ENCODE data around the gene EIPR1.

EIPR1 gene

DNA sequence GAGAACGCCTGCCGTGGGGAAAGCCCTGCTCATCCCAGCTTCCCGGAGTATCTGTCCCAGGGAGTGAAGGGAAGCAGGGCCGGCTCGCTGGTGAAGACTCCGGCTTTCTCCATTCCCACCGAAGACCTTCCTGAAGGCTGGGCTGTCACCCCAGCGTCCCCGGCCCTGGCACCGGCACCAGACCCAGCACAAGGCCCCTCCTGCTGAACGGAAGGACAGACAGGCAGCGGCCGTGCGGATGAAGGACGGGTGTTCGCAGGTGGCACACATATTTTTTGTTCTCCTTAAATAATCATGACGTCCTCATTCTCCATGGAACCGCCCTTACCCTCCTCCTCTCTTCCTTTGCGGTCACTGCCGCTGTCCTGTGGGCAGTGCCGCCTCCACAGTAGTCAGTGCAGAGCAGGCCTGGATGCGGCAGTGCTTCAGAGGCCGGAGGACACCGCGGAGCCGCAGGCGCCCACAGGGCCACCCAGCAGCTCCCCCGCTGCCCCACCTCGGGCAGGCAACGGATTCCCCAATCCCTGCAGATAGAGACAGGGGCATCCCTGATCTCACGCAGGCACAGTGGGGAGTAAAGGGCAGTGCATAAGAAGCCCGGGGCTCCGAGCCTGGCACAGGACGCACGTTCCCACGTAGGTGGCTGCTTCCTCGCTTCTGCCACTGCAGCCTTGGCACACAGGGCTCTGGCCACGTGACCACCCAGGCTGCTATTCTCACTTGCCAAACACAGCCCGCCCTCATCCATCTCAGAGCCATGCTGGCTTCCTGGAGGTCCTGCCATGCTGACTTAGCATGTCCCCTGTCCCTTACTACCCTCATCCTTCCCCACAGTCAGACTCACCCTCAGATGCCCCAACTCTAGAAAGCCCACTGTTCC, 229.7 kb downstream of the EIPR1 start:
- H3K36me3 ChIP-seq (ENCODE audit: insufficient read depth, low read length), result no peaks in the 10 kb centered on the region
- no peak overlapping the region for H3K9ac ChIP-seq (ENCODE audit: low read length)
- H3K4me3 ChIP-seq (ENCODE audit: low read depth in 1 of 2, low read length in 2 of 2), result no peak overlapping the region
- H3K27me3 ChIP-seq (ENCODE audit: control insufficient read depth in 1 of 2, insufficient read depth in 2 of 2, low read length in 2 of 2), result no peaks in the 10 kb centered on the region
- no peak overlapping the region for H3K27ac ChIP-seq (ENCODE audit: low read depth, low read length)
- no peaks in the 10 kb centered on the region for H3K9me3 ChIP-seq (ENCODE audit: low read length)
- no peaks in the 10 kb centered on the region for H3K4me1 ChIP-seq (ENCODE audit: insufficient read depth, low read length)

- Histone ChIP-seq H3K4me1 (ENCODE audit: insufficient read depth, low read length) (no peaks in the 10 kb centered on the region), H3K9me3 (ENCODE audit: low read length) (no peaks in the 10 kb centered on the region), H3K4me3 (ENCODE audit: low read depth in 1 of 2, low read length in 2 of 2) (no peak overlapping the region), H3K9ac (ENCODE audit: low read length) (no peak overlapping the region), H3K27ac (ENCODE audit: low read depth, low read length) (no peak overlapping the region), H3K36me3 (ENCODE audit: insufficient read depth, low read length) (no peaks in the 10 kb centered on the region), H3K27me3 (ENCODE audit: control insufficient read depth in 1 of 2, insufficient read depth in 2 of 2, low read length in 2 of 2) (no peaks in the 10 kb centered on the region)
Measured at GRCh38 chr2:3146772-3147650, 230.6 kb downstream of the EIPR1 start.

DNA sequence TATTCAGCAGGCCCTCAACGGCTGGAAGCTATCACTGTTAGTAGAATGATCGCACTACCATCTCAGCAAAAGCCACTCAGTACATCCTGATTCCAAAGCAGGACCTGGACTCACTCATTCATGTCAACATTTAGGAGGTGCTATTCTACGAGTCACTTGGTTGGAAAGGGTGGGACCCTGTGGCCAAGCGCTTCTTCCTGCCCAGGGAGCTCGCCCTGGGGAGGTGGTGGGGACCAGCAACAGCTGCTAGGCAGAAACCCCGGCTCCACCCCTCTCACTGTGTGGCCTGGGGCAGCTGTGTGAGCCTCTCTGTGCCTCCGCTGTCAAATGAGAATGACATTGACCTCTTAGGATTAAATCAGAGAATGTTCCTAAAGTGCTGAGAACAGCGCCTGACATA, 231.4 kb downstream of the EIPR1 start:
- Histone ChIP-seq H3K4me1 (ENCODE audit: insufficient read depth, low read length) (no peaks in the 10 kb centered on the region), H3K9me3 (ENCODE audit: low read length) (no peaks in the 10 kb centered on the region), H3K27ac (ENCODE audit: low read depth, low read length) (no peak overlapping the region), H3K27me3 (ENCODE audit: control insufficient read depth in 1 of 2, insufficient read depth in 2 of 2, low read length in 2 of 2) (no peaks in the 10 kb centered on the region), H3K4me3 (ENCODE audit: low read depth in 1 of 2, low read length in 2 of 2) (no peak overlapping the region), H3K9ac (ENCODE audit: low read length) (no peak overlapping the region), H3K36me3 (ENCODE audit: insufficient read depth, low read length) (no peaks in the 10 kb centered on the region)

GRCh38 chr2:3145471-3146021, 232.1 kb downstream of the EIPR1 start:
- Histone ChIP-seq H3K36me3 (ENCODE audit: insufficient read depth, low read length) (no peaks in the 10 kb centered on the region), H3K4me1 (ENCODE audit: insufficient read depth, low read length) (no peaks in the 10 kb centered on the region), H3K9ac (ENCODE audit: low read length) (no peak overlapping the region), H3K27ac (ENCODE audit: low read depth, low read length) (no peak overlapping the region), H3K4me3 (ENCODE audit: low read depth in 1 of 2, low read length in 2 of 2) (no peak overlapping the region), H3K9me3 (ENCODE audit: low read length) (no peaks in the 10 kb centered on the region), H3K27me3 (ENCODE audit: control insufficient read depth in 1 of 2, insufficient read depth in 2 of 2, low read length in 2 of 2) (no peaks in the 10 kb centered on the region)

DNA sequence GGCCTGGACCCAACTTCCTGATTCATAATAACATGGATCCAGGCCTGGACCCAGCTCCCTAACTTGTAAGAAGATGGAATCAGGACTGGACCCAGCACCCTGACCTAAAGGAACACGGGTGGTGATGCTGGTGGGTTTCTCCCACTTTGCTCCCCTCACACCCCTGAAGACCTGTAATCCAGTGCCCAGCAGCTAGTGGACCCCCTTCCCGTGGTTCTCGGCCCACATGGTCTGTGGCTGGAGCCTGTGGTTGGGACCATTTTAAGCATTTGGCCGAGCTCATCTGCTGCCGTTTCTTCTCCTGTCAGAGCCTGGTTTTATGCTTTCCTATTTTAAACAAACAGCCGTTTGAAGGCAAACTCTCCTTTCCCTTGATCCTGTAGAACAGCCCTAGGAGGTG, 232.8 kb downstream of the EIPR1 start:
- no peak overlapping the region for H3K4me3 ChIP-seq (ENCODE audit: low read depth in 1 of 2, low read length in 2 of 2)

GRCh38 chr2:3143602-3144001, 234.0 kb downstream of the EIPR1 start:
- H3K36me3 ChIP-seq (ENCODE audit: insufficient read depth, low read length), result no peaks in the 10 kb centered on the region
- no peaks in the 10 kb centered on the region for H3K9me3 ChIP-seq (ENCODE audit: low read length)
- no peak overlapping the region for H3K27ac ChIP-seq (ENCODE audit: low read depth, low read length)
- H3K4me1 ChIP-seq (ENCODE audit: insufficient read depth, low read length), result no peaks in the 10 kb centered on the region
- H3K9ac ChIP-seq (ENCODE audit: low read length), result no peak overlapping the region
- H3K27me3 ChIP-seq (ENCODE audit: control insufficient read depth in 1 of 2, insufficient read depth in 2 of 2, low read length in 2 of 2), result no peaks in the 10 kb centered on the region
- H3K4me3 ChIP-seq (ENCODE audit: low read depth in 1 of 2, low read length in 2 of 2), result no peak overlapping the region

More for the DNA sequence above, 232.8 kb downstream of the EIPR1 start:
- Histone ChIP-seq H3K4me1 (ENCODE audit: insufficient read depth, low read length) (no peaks in the 10 kb centered on the region), H3K27me3 (ENCODE audit: control insufficient read depth in 1 of 2, insufficient read depth in 2 of 2, low read length in 2 of 2) (no peaks in the 10 kb centered on the region), H3K27ac (ENCODE audit: low read depth, low read length) (no peak overlapping the region), H3K9ac (ENCODE audit: low read length) (no peak overlapping the region), H3K9me3 (ENCODE audit: low read length) (no peaks in the 10 kb centered on the region), H3K36me3 (ENCODE audit: insufficient read depth, low read length) (no peaks in the 10 kb centered on the region)

- Histone ChIP-seq H3K36me3 (ENCODE audit: insufficient read depth, low read length) (no peaks in the 10 kb centered on the region), H3K4me1 (ENCODE audit: insufficient read depth, low read length) (no peaks in the 10 kb centered on the region), H3K4me3 (ENCODE audit: low read depth in 1 of 2, low read length in 2 of 2) (no peak overlapping the region), H3K27ac (ENCODE audit: low read depth, low read length) (no peak overlapping the region), H3K9me3 (ENCODE audit: low read length) (no peaks in the 10 kb centered on the region), H3K9ac (ENCODE audit: low read length) (no peak overlapping the region), H3K27me3 (ENCODE audit: control insufficient read depth in 1 of 2, insufficient read depth in 2 of 2, low read length in 2 of 2) (no peaks in the 10 kb centered on the region)
Measured at GRCh38 chr2:3142961-3143571, 234.6 kb downstream of the EIPR1 start.

DNA sequence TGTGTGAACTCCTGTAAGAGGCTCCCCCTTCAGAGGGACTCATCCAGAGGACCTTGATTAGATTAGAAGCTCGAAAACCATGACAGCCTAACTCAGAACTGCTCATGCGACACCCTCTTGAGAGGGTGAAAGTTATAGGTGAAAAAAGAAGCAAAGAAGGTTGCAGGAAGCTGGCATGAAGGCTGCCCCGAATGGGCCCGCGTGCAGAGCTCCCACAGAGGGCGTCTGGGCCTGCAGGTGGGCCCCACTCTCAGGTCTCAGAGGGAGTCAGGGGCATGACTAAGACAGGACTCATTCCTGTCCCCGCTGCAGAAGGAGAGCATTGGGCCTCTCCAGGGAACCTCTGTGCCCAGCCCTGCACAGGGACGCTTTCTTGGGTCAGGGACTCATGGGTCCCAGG, 235.4 kb downstream of the EIPR1 start:
- Histone ChIP-seq H3K9ac (ENCODE audit: low read length) (no peak overlapping the region), H3K4me3 (ENCODE audit: low read depth in 1 of 2, low read length in 2 of 2) (no peak overlapping the region), H3K4me1 (ENCODE audit: insufficient read depth, low read length) (no peaks in the 10 kb centered on the region), H3K9me3 (ENCODE audit: low read length) (no peaks in the 10 kb centered on the region), H3K27ac (ENCODE audit: low read depth, low read length) (no peak overlapping the region), H3K27me3 (ENCODE audit: control insufficient read depth in 1 of 2, insufficient read depth in 2 of 2, low read length in 2 of 2) (no peaks in the 10 kb centered on the region), H3K36me3 (ENCODE audit: insufficient read depth, low read length) (no peaks in the 10 kb centered on the region)

DNA sequence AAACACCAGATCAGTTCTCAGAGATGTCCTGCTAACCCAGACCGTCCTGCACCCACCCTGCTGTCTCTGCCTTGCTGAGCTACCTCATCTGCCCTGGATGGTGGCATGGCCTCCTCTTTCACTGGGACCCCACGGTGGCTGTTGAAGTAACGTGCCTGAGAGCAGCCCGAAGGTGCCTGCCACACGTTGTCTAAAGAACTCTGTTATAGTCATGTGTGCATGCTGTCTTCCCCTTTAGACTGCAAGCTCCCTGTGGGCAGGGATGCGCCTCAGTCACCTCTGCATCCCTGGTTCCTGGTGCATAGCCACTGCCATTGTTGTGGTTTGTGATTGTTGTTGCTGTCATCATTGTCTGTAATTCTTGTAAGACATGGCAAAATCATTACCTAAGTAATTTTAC, 235.9 kb downstream of the EIPR1 start:
- Histone ChIP-seq H3K27me3 (ENCODE audit: control insufficient read depth in 1 of 2, insufficient read depth in 2 of 2, low read length in 2 of 2) (no peaks in the 10 kb centered on the region), H3K9ac (ENCODE audit: low read length) (no peak overlapping the region), H3K4me1 (ENCODE audit: insufficient read depth, low read length) (no peaks in the 10 kb centered on the region), H3K27ac (ENCODE audit: low read depth, low read length) (no peak overlapping the region), H3K9me3 (ENCODE audit: low read length) (no peaks in the 10 kb centered on the region), H3K4me3 (ENCODE audit: low read depth in 1 of 2, low read length in 2 of 2) (no peak overlapping the region), H3K36me3 (ENCODE audit: insufficient read depth, low read length) (no peaks in the 10 kb centered on the region)

- no peaks in the 10 kb centered on the region for H3K36me3 ChIP-seq (ENCODE audit: insufficient read depth, low read length)
- H3K4me3 ChIP-seq (ENCODE audit: low read depth in 1 of 2, low read length in 2 of 2), result no peak overlapping the region
- no peaks in the 10 kb centered on the region for H3K4me1 ChIP-seq (ENCODE audit: insufficient read depth, low read length)
- H3K27me3 ChIP-seq (ENCODE audit: control insufficient read depth in 1 of 2, insufficient read depth in 2 of 2, low read length in 2 of 2), result no peaks in the 10 kb centered on the region
- no peak overlapping the region for H3K9ac ChIP-seq (ENCODE audit: low read length)
- H3K27ac ChIP-seq (ENCODE audit: low read depth, low read length), result no peak overlapping the region
- no peaks in the 10 kb centered on the region for H3K9me3 ChIP-seq (ENCODE audit: low read length)
Measured at GRCh38 chr2:3139906-3140305, 237.7 kb downstream of the EIPR1 start.

Data from muscle layer of colon (tissue), 2 donors.